Psoas muscle (tissue), 8 donors: Measurements from ENCODE around the gene RILP. TPM values are rescaled to one million over a fixed set of nuclear protein-coding genes. Genes with fewer than 3 reads are reported as not detected.
A peak's percentile ranks its signal among the peaks of the same experiment; 100 is the strongest.

Experiments used
- ATAC-seq, 4 donors: fragments of 200-7000 bp; cut with Tn5 transposase; one replicate each; pipeline ENCODE4 v1.9.1; 2020; ENCODE audit warnings: moderate library complexity in 3 of 4, mild to moderate bottlenecking in 2 of 4
- DNase-seq, 2 donors: peaks; one replicate each; pipeline ENCODE4 v3.0.0-alpha.2; 2020
- H3K27ac ChIP-seq: fragments of 200-600 bp; one replicate; pipeline ENCODE4 v1.8.0; 2022
- H3K27me3 ChIP-seq, 3 donors: fragments of 200-600 bp in 1 of 3; one replicate each; pipeline versions ENCODE4 v1.6.1 to v1.8.0; 2013 to 2022; ENCODE audit warnings: low read length in 2 of 3, mild to moderate bottlenecking in 2 of 3, moderate library complexity in 1 of 3; ENCODE audit not compliant: insufficient read depth in 3 of 3
- H3K36me3 ChIP-seq, 2 donors: fragments of 200-600 bp in 1 of 2; one replicate each; pipeline versions ENCODE4 v1.6.1 to v1.8.0; 2013 to 2022; ENCODE audit warnings: low read depth in 1 of 2, mild to moderate bottlenecking in 1 of 2, moderate library complexity in 1 of 2; ENCODE audit not compliant: insufficient read depth in 1 of 2
- H3K4me1 ChIP-seq: fragments of 200-600 bp; one replicate; pipeline ENCODE4 v1.8.0; 2022
- H3K4me3 ChIP-seq: fragments of 200-600 bp; one replicate; pipeline ENCODE4 v1.8.0; 2022; ENCODE audit warnings: mild to moderate bottlenecking
- H3K9me3 ChIP-seq: fragments of 200-600 bp; one replicate; pipeline ENCODE4 v1.8.0; 2022
- CTCF ChIP-seq: fragments of 200-600 bp; IDR thresholded peaks from one replicate; pipeline ENCODE4 v1.8.0; 2022; ENCODE audit warnings: antibody characterized with exemption
- WGBS, 3 donors: extraction: QIAGEN DNeasy Blood & Tissue Kit; methylation state at CpG; one replicate each; pipeline versions ENCODE4 v1.1.6 to v1.1.7; 2013; 5-methylcytosine and 5-hydroxymethylcytosine counted together
- intact Hi-C, 2 donors: fragments of 100-400 bp; cut with DNase I; formaldehyde crosslinking; loops; one replicate each; pipeline versions ENCODE4 v1.11.0 to v1.14.2; 2022
- polyA plus RNA-seq, 3 donors: library from polyadenylated mRNA; stranded (reverse); fragments of 200-250 nt; gene quantifications; one replicate each; pipeline ENCODE4 v1.2.3, GENCODE V29; 2013
- total RNA-seq, 4 donors: library from RNA; stranded (reverse); fragmentation: NEBNext Ultra II Directional in 2 of 4; extraction: Animal tissue kit (Norgen Biotek cat#: 25700) in 2 of 4; gene quantifications; one replicate each; pipeline versions ENCODE4 v1.2.1 to v1.2.4, GENCODE V29; 2021 to 2023
- donor health status: healthy with polysubstance abuse.
- donor health status: DM: no; HTN: no; CAD: no; lungs with moderate emphysema.
- donor health status: Bipolar disorder and iron deficiency.
- donor health status: healthy.
- donor health status: DM: yes; HTN: yes; CAD: no.
- donor health status: DM: no; HTN: no; CAD: no.
- donor health status: DM: no; HTN: no; CAD: no.
- donor health status: DM: yes; HTN: yes; CAD: no.

Gene RILP
- total and polyA plus RNA-seq, 7 donors: 23.3 to 49.9 (median 29.9) TPM

- intact Hi-C loops: no loop called here
- Histone ChIP-seq H3K4me1 (peaks cover 28% of the 10 kb centered on the region), H3K9me3 (no peaks in the 10 kb centered on the region), H3K4me3 (no peak overlapping the region), H3K27me3 (no peaks in the 10 kb centered on the region), H3K36me3 (peaks cover 0 to 21% of the 10 kb centered on the region in 2 donors), H3K27ac (no peak overlapping the region)
- WGBS, 3 donors: 86 to 88% (median 87%) methylated on average over 4 of the region's 4 CpGs
- TF ChIP-seq CTCF: no peak
- DNase-seq: no peak
- no peak for ATAC-seq
These were observed 19.0 kb downstream of the RILP start for GRCh38 chr17:1630662-1631061.

- intact Hi-C loops: loop anchor here (1.0 to 5.0 kb wide), 3 partner anchors 37 to 367 kb away; no protein-coding TSS in a partner anchor
- peak overlapping the region; percentile 92 for H3K27ac ChIP-seq
- H3K4me3 ChIP-seq: peak overlapping the region; percentile 93
- peak; percentile 74 for TF ChIP-seq CTCF
- no peaks in the 10 kb centered on the region for H3K27me3 ChIP-seq
- H3K4me1 ChIP-seq: peaks cover 29% of the 10 kb centered on the region
- H3K36me3 ChIP-seq: peaks cover 0 to 21% of the 10 kb centered on the region in 2 donors
- WGBS, 3 donors: 3% methylated on average over 44 to 45 of the region's 45 CpGs
- DNase-seq (peak; percentile 77 to 89), ATAC-seq (peak; percentile 61 to 66 (median 61))
- no peaks in the 10 kb centered on the region for H3K9me3 ChIP-seq
These were observed 20.0 kb downstream of the RILP start for GRCh38 chr17:1629504-1630310.

DNA sequence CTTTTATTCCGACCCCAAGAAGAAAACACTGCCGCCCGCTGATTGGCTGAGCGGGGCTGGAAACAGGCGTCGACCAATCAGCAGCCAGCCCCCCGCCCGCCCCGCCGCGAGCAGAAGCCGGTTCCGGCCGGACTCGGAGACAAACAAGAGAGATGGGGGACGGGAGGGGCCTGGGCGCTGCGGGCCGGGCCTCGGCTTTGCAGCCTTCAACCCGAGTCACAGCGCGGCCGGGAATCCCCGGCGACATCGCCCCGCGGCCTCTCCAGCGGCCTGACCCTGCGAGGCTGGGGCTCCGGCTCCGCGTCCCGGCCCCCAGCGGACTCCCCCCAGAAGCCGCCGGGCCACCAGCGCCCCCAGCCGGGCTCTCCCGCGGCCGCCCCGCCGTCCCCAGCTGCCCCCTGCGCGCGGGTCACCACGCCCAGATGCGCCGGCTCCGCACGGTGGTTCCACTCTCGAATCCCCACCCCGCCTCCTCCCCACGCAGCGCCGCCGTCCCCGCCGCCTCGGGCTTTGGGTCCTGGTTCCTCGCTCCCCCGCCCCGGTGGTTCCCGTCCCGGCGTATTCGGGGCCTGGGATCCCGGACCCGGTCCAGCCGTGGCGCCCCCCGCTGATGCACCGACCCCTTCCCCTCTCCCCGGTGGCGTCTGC lies 20.7 kb downstream of the RILP start:
- Histone ChIP-seq H3K27me3 (no peaks in the 10 kb centered on the region), H3K36me3 (peaks cover 0 to 21% of the 10 kb centered on the region in 2 donors), H3K4me1 (peaks cover 29% of the 10 kb centered on the region), H3K9me3 (no peaks in the 10 kb centered on the region), H3K4me3 (peak overlapping the region; percentile 93), H3K27ac (peak overlapping the region; percentile 92)
- peak; percentile 94 to 97 for DNase-seq
- intact Hi-C loops: loop anchor here (1.0 to 5.0 kb wide), 3 partner anchors 37 to 367 kb away; no protein-coding TSS in a partner anchor
- peak; percentile 80 to 85 (median 83) for ATAC-seq
- 0 to 1% (median 1%) methylated on average over 45 to 77 of the region's 77 CpGs for WGBS, 3 donors
- peak; percentile 54 for TF ChIP-seq CTCF

GRCh38 chr17:1627982-1628855 lies 21.4 kb downstream of the RILP start, which contains the start of gene SLC43A2:
Gene SLC43A2, minus strand, starts transcription at chr17:1628834. Its CDS starts 960 bp downstream, at chr17:1627874.
- DNase-seq (peak; percentile 82 to 89), ATAC-seq (peak; percentile 78 to 86 (median 82))
- no peak for TF ChIP-seq CTCF
- no peaks in the 10 kb centered on the region for H3K9me3 ChIP-seq
- H3K4me3 ChIP-seq: peak within 1 kb of the TSS; percentile 93
- H3K36me3 ChIP-seq: peaks cover 0 to 22% of the 10 kb centered on the region in 2 donors
- H3K27ac ChIP-seq: peak within 1 kb of the TSS; percentile 92
- WGBS, 3 donors: 0 to 1% (median 1%) methylated on average over 62 to 95 of the region's 95 CpGs
- intact Hi-C loops: loop anchor here (5.0 kb wide), 2 partner anchors 36 to 366 kb away; no protein-coding TSS in a partner anchor
- peaks cover 29% of the 10 kb centered on the region for H3K4me1 ChIP-seq
- H3K27me3 ChIP-seq: no peaks in the 10 kb centered on the region
